GM18526 (cell line): ENCODE measurements around the gene TIAL1.

Source experiments
- POLR2A ChIP-seq: IDR thresholded peaks from 3 replicates; pipeline ENCODE4 v1.6.1; 2011; ENCODE audit not compliant: insufficient read length; ENCODE audit errors: extremely low read depth

The TIAL1 gene

DNA sequence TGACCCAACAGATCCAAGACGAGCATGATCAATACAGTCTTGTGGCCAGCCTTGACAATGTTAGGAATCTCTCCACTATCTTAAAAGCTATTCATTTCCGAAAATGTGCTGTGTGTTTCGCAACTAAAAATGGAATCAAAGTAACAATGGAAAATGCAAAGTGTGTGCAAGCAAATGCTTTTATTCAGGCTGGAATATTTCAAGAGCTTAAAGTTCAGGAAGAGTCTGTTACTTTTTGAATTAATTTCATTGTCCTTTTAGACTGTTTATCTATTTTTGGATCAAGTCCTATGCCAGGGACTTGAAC, 24.3 kb upstream of the TIAL1 start:
- no peak for TF ChIP-seq POLR2A

DNA sequence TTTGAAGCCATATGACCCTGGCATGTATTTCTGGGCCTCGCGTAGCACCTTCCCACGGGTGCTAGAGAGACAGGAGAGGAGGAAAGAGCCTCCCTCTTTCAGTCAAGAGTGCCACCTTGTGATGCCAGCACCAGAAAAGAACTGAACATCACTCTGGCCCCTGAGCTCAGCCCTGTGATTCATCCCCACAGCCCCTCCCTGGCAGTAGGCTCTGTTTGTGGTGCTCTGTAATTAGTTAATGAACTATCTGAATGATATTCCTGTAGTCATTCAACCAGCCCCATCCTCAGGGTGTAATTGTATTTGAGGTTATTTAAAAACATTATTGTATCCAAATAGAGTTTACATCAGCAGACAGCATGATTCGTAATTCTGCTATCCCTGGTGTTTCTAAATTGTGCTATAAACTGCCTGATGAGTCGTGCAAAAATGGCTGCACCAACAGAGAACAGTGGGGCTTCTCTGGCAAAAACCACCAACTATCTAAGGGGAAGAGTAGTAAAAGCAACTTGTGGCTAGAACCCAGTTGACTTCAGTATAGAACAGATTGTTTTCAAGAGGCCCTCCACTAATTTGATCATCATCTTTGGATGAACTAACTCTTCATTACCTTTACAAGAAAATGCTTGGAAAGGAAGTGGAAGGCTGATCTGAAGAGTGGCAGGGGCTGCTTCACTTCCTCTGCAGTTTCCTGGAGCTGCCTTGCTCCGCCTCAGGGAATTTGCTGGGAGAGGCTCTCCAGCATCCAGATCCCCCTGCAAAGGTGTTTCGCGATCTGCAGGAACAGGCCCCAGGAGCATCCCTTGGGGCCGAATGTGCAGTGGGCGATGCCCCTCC, 23.7 kb upstream of the TIAL1 start:
- no peak for TF ChIP-seq POLR2A

DNA sequence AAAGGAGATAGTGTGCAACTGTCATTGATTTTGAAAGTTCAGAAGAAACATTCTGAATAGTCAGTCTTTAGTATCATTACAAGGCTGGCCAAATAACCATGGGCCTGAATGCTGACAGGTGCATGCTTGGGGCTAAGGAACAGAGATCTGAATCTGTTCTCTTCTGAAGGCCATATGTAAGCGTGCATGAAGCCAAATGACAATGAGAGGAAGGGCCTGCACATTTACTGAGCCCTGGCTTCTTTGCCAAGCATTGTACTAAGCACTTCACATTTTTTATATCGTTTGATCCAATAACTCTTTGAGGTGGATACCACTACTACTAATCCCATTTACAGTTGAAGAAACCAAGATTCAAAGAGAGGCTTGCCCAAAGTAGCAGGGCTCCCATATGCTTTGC, 22.5 kb upstream of the TIAL1 start:
- no peak for TF ChIP-seq POLR2A

DNA sequence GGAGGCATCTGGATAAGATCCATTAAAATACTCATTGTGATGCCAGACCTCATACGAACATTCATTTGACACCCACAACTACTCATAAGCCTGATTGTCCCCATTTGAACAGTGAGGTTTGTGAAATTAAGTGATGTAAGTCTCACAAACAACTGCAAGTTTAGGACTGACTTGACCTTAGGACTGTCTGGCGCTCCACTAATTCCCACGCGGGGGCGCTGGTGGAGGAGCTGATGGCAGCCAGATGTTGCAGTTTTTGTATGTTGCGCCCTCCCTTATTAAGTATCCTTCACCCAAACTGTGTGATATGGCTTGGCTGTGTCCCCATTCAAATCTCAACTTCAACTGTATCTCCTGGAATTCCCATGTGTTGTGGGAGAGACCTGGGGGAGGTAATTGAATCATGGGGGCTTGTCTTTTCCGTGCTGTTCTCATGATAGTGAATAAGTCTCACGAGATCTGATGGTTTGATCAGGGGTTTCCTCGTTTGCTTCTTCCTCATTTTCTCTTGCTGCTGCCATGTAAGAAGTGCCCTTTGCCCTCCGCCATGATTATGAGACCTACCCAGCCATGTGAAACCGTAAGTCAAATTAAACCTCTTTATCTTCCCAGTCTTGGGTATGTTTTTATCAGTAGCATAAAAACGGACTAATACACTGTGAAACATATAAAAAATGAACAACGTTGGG, 20.3 kb upstream of the TIAL1 start:
- TF ChIP-seq POLR2A = no peak

DNA sequence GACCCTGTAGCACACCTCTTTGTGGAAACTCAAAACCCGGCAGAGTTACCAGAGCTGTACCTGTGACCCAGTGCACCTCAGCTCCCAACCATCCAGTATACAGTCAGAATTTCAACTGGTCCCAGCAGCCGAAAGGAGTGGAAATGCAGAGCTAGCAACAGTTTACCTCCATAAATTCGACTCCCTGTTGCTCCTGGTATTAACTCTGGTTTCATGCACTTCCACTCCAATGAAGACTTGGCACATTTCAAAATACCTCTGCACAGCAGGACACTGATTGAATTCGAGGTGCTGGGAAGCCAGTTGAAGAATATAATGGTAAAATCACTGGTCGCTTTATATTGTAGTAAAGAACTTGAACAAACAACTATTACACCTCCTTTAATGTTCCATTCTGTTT, 17.9 kb upstream of the TIAL1 start:
- no peak for TF ChIP-seq POLR2A

DNA sequence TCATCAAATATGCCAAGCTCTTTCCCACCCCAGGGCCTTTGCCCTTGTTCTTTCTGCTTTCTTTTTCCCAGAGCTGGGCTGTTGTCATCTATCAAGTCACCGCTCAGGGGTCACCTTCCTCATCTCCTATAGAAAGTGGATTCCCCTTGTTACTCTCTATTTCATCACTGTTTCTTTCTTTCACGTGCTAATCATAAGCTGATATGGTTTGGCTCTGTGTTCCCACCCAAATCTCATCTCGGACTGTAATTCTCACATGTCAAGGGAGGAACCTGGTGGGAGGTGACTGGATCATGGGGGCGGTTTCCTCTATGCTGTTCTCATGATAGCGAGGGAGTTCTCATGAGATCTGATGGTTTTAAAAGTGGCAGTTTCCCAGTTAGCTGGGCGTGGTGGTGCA, 17.0 kb upstream of the TIAL1 start:
- no peak for TF ChIP-seq POLR2A

DNA sequence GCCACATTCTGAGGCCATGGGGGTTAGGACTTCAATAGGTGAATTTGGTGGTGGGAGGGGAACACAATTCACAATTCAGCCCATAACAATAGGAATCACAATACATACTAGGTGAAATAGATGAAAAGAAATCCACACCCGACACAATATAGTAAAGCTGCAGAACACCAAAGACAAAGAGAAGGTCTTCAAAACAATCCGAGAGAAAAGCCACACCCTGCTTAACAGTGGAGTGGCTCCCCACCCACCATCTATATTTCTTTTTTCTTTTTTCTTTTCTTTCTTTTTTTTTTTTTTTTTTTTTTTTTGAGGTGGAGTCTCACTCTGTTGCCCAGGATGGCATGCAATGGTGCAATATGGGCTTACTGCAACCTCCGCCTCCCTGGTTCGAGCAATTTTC, 14.7 kb upstream of the TIAL1 start:
- TF ChIP-seq POLR2A = no peak

DNA sequence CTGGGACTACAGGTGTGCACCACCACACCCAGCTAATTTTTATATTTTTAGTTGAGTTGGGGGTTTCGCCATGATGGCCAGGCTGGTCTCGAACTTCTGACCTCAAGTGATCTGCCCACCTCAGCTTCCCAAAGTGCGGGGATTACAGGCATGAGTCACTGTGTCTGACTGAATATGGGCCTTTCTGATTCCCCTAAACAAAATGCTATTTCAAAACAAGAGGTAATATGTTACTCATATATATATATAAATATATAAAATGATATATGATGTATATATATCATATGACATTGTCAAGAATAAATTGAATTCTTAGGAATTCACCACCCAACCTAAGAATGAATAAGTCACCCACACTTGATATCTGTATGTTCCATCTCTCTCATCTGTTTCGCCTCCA, 12.8 kb upstream of the TIAL1 start:
- no peak for TF ChIP-seq POLR2A

DNA sequence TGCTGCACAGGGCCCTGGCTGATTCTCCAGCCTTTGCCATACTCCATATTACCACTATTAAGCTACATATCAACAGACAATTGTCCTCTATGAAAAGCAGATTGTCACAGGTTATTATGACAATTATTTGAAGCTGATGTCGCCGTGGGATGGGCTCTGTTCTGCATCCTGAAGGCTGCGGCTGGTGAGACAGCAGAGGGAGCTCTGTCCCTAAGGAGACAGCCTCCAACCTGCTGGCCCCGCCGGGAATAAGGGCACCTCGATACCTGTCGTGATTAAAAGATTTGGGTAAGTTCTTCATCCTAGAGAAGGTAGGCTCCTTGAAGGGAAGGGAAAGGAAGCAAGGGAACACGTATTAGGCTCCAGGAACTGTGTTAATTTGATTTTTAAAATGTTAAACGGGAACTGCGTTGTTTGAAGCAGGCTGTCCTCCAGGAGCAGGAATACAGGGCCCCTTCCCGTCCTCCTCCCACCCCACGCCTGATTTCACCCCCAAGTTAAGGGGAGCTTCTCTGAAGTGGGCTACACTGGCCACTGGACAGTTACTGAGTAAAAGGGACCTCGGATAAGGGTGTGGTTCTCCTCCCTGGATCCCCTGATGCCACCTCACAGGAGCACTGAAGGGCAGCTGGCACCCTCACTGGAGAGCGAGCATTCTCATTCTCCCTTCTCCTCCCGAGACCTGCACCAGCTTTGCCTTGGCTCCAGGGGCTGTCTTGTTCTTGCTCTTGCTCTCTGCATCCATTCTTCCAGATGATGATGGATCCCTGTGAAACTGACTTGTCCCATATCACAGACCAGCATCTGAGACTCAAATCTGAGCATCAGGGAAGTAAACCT, 11.8 kb upstream of the TIAL1 start:
- no peak for TF ChIP-seq POLR2A

DNA sequence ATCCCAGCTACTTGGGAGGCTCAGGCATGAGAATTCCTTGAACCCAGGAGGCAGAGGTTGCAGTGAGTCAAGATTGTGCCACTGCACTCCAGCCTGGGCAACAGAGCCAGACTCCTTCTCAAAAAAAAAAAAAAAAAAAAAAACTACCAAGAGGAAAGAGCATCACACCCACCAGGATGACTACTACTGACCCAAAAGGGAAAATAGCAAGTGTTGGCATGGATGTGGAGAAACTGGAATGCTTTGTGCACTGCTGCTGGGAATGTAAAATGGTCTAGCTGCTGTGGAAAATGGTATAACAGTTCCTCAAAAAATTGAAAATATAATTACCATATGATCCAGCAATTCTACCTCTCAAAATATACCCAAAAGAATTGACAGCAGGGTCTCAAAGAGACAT, 7.7 kb upstream of the TIAL1 start:
- no peak for TF ChIP-seq POLR2A

DNA sequence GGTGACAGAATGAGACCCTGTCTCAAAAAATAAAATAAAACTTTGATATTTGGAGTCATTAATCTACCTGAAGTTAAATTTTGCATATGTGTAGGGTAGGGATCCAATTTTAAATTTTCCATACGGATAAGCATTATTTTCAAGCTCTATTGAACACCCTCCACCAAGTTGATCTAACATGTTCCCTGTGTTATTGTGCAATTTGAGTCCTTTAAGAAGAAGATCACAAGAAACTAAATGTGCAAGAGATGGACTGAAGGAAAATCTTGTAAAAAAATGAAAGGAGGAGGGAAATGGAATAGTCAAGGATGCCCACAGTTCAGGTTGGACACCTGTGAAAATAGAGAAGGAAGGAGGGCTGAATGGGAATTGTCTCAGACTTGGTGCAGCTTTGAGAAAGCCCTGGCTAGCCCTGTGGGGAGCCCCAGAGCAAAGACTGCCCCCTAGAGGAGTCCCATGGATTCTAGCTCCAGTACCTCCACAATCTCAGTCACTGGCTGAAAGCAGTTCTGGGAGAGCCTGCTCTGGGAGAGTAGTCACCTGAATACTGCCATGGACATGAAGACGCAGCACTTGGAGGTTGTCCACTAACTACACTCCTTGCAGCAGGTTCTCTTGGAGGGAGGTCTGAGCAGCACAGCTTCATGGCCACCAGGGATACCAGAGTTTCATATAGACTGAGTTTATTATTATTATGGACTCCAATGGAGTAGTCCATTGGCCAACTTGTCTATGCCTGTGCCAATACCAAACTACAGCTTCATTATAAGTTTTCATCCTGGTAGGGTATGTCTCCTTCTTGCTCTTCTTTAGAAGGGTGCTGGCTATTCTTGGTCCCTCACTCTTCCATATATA, 5.7 kb upstream of the TIAL1 start:
- no peak for TF ChIP-seq POLR2A

DNA sequence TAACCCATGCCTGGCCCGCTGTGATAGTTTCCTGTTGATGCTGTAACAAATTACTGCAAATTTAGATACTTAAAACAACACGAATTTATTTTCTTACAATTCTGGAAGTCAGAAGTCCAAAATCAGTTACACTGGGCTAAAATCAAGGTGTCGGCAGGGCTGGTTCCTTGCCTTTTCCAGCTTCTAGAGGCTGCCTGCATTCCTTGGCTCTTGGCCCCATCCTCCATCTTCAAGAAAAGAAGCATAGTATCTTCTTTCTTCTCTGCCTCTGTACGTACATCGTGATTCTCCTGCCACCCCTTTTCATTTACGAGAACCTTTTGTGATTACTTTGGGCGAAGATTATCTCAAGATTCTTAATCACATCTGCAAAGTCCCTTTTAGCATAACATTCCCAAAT, 1.6 kb upstream of the TIAL1 start:
- TF ChIP-seq POLR2A = no peak

DNA sequence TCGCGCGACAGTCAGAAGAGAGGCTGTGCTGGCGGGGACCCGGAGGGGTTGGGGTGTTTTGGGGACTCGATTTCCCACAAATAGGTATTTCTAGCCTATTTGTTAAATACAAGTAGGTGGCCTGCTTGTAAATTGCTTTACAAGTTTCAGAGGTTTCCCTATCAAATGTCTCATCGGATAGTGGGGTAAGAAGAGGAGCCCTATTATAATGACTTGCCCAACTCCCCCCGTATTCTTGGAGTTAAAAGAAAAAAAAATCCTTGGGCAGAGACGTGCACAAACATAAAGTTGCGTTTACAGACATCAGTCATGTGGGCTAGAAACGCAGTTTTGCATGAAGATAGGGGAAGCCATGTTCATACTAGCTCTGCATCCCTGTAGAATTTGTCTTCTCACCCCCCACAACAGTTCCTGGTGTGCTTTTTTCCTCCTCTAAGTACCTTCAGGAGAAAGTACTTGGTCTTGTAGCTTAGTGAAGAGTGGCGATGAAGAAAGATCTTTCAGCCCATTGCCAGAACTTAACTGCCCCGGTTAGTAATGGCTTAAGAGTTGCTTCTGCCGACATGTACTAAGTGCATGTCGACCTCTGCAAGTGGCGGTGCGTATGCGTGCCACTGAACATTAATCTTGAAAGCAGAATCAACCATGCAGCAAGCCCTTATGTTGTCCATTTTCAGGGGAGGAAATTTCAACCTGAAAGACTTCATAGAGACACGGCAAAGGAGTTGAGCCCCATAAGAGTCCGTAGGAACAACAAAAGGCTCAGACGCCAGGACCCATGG, 832 bp upstream of the TIAL1 start:
- TF ChIP-seq POLR2A = no peak
